ENCODE results near the gene CBX7. TPM values are rescaled to one million over a fixed set of nuclear protein-coding genes. Genes with fewer than 3 reads are reported as not detected.

The CBX7 gene
- total RNA-seq, 2 donors from 2014 or later: 4.9 to 11.1 TPM

GRCh38 chr22:39092111-39092862 lies 60.2 kb downstream of the CBX7 start:
- DNase-seq (ENCODE audit: low spot score) (no peak), ATAC-seq (peak; percentile 7 to 9)
- Mint-ChIP-seq H3K27me3 (no peaks in the 10 kb centered on the region), H3K36me3 (no peaks in the 10 kb centered on the region), H3K4me1 (ENCODE audit: low read depth in 2 of 2) (peaks cover 85 to 86% of the 10 kb centered on the region in 2 donors), H3K9me3 (no peaks in the 10 kb centered on the region), H3K4me3 (peak overlapping the region; percentile 84), H3K27ac (peak overlapping the region; percentile 95 to 98)

- Mint-ChIP-seq H3K36me3 (peaks cover 2% of the 10 kb centered on the region), H3K4me1 (ENCODE audit: low read depth in 2 of 2) (peaks cover 84 to 86% of the 10 kb centered on the region in 2 donors), H3K9me3 (no peaks in the 10 kb centered on the region), H3K4me3 (peak overlapping the region; percentile 84), H3K27ac (peak overlapping the region; percentile 95 to 98), H3K27me3 (no peaks in the 10 kb centered on the region)
- ATAC-seq: peak; percentile 0 to 2
- no peak for DNase-seq (ENCODE audit: low spot score)
Observed at GRCh38 chr22:39091126-39092081, 61.1 kb downstream of the CBX7 start.

- DNase-seq (ENCODE audit: low spot score): peak; percentile 98
- peak; percentile 86 to 88 for ATAC-seq
- Mint-ChIP-seq H3K27ac (peak overlapping the region; percentile 95 to 98), H3K9me3 (no peaks in the 10 kb centered on the region), H3K4me1 (ENCODE audit: low read depth in 2 of 2) (peaks cover 82 to 84% of the 10 kb centered on the region in 2 donors), H3K27me3 (no peaks in the 10 kb centered on the region), H3K4me3 (peak overlapping the region; percentile 84), H3K36me3 (peaks cover 5% of the 10 kb centered on the region)
Observed at GRCh38 chr22:39090426-39091064, 61.9 kb downstream of the CBX7 start.

GRCh38 chr22:39089928-39090327 lies 62.6 kb downstream of the CBX7 start:
- ATAC-seq (no peak), DNase-seq (ENCODE audit: low spot score) (no peak)
- peaks cover 80 to 83% of the 10 kb centered on the region in 2 donors for H3K4me1 Mint-ChIP-seq (ENCODE audit: low read depth in 2 of 2)
- H3K4me3 Mint-ChIP-seq: peak overlapping the region; percentile 84
- peaks cover 5% of the 10 kb centered on the region for H3K36me3 Mint-ChIP-seq
- H3K27ac Mint-ChIP-seq: peak overlapping the region; percentile 95 to 98
- no peaks in the 10 kb centered on the region for H3K27me3 Mint-ChIP-seq
- H3K9me3 Mint-ChIP-seq: no peaks in the 10 kb centered on the region

- Mint-ChIP-seq H3K4me3 (peak overlapping the region; percentile 33), H3K27me3 (no peaks in the 10 kb centered on the region), H3K27ac (peak overlapping the region; percentile 95 to 98), H3K4me1 (ENCODE audit: low read depth in 2 of 2) (peaks cover 71 to 76% of the 10 kb centered on the region in 2 donors), H3K9me3 (no peaks in the 10 kb centered on the region), H3K36me3 (peaks cover 5% of the 10 kb centered on the region)
- ATAC-seq: no peak
- no peak for DNase-seq (ENCODE audit: low spot score)
Observed at GRCh38 chr22:39088685-39089032, 63.8 kb downstream of the CBX7 start.

GRCh38 chr22:39087881-39088684 lies 64.4 kb downstream of the CBX7 start:
- Mint-ChIP-seq H3K36me3 (peaks cover 5% of the 10 kb centered on the region), H3K4me3 (peak overlapping the region; percentile 41)

GRCh38 chr22:39087098-39087497 lies 65.4 kb downstream of the CBX7 start:
- Mint-ChIP-seq H3K27me3 (no peaks in the 10 kb centered on the region), H3K4me3 (no peak overlapping the region), H3K36me3 (peaks cover 5% of the 10 kb centered on the region), H3K27ac (peak overlapping the region; percentile 95 to 98), H3K9me3 (no peaks in the 10 kb centered on the region), H3K4me1 (ENCODE audit: low read depth in 2 of 2) (peaks cover 71 to 72% of the 10 kb centered on the region in 2 donors)
- DNase-seq (ENCODE audit: low spot score) (no peak), ATAC-seq (no peak)

More at GRCh38 chr22:39087881-39088684, 64.4 kb downstream of the CBX7 start:
- no peak for ATAC-seq
- no peaks in the 10 kb centered on the region for H3K9me3 Mint-ChIP-seq
- no peak for DNase-seq (ENCODE audit: low spot score)
- peaks cover 73 to 75% of the 10 kb centered on the region in 2 donors for H3K4me1 Mint-ChIP-seq (ENCODE audit: low read depth in 2 of 2)
- no peaks in the 10 kb centered on the region for H3K27me3 Mint-ChIP-seq
- peak overlapping the region; percentile 95 to 98 for H3K27ac Mint-ChIP-seq

- DNase-seq (ENCODE audit: low spot score) (no peak), ATAC-seq (no peak)
- Mint-ChIP-seq H3K36me3 (peaks cover 9% of the 10 kb centered on the region), H3K4me1 (ENCODE audit: low read depth in 2 of 2) (peaks cover 71 to 72% of the 10 kb centered on the region in 2 donors), H3K9me3 (no peaks in the 10 kb centered on the region), H3K4me3 (no peak overlapping the region), H3K27me3 (no peaks in the 10 kb centered on the region), H3K27ac (peak overlapping the region; percentile 96 to 98)
Observed at GRCh38 chr22:39084666-39085065, 67.8 kb downstream of the CBX7 start.

DNA sequence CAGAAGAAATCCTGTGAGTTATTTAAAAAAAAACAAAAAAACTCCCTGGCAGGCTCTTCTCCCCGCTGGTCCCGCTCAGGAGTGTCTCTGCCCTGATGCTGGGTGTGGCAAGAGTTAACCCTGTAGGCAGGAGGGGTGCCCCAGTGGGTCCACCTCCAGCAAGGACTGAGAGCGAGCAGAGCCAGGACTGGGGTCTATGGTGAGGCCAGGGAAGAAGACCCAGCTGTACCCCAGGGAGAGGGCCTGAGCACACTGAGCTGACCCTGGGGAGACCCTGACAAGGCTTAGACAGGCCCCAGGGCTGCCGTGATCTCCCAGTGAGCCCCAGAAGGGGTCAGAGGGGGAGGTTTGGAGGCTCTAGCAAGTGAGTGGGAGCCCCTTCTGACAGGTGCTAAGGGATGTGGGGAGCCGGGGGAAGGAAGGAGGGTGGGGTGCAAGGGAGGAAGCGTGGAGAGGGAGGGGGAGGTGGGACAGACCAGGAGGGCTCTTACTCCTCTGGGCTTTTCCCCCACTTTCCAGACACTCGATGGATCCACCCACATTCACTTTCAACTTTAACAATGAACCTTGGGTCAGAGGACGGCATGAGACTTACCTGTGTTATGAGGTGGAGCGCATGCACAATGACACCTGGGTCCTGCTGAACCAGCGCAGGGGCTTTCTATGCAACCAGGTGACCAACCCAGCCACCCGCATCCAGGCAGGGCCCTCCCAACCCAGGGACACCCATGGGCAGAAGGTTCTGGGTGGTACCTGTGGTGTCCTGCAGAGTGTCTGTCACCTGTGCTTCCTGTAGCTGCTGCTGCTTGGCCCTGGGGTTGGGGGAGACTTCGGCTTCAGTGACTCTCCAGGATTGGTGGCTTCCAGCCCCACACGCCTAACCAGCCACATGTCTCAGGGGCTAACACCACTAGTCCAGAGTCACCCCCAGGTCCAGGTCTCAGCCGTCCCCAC lies 69.0 kb downstream of the CBX7 start:
- Mint-ChIP-seq H3K4me3 (peak overlapping the region; percentile 25), H3K4me1 (ENCODE audit: low read depth in 2 of 2) (peaks cover 60 to 64% of the 10 kb centered on the region in 2 donors), H3K36me3 (peaks cover 9% of the 10 kb centered on the region), H3K9me3 (no peaks in the 10 kb centered on the region), H3K27ac (peak overlapping the region; percentile 96 to 98), H3K27me3 (no peaks in the 10 kb centered on the region)
- ATAC-seq (peak in 1 of 2 donors; percentile 24), DNase-seq (ENCODE audit: low spot score) (no peak)

DNA sequence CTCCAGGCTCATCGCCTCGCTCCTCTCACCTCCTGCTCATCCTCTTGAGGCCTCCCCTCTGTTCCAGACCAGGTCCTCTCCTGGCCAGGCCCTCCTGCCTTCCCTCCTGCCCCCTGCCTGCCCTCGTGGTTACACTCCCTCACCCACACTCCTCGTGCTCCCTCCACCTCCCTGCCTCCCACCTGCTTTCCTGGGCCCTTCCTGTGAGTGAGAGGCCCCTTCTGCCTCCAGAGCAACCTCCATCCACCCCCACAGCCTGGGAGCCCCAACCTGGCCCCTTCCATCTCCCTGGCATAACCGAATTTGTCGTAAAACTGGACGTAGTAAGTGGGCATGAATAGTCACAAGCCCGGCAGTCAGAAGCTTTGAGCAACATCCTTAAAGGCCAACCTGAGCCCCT lies 70.9 kb downstream of the CBX7 start:
- ATAC-seq: no peak
- no peaks in the 10 kb centered on the region for H3K9me3 Mint-ChIP-seq
- no peaks in the 10 kb centered on the region for H3K27me3 Mint-ChIP-seq
- peaks cover 50 to 57% of the 10 kb centered on the region in 2 donors for H3K4me1 Mint-ChIP-seq (ENCODE audit: low read depth in 2 of 2)
- H3K27ac Mint-ChIP-seq: peak overlapping the region; percentile 96 to 98
- peaks cover 16% of the 10 kb centered on the region for H3K36me3 Mint-ChIP-seq
- no peak for DNase-seq (ENCODE audit: low spot score)
- peak overlapping the region; percentile 89 for H3K4me3 Mint-ChIP-seq

GRCh38 chr22:39081016-39081415 lies 71.5 kb downstream of the CBX7 start:
- ATAC-seq: no peak
- H3K36me3 Mint-ChIP-seq: peaks cover 10% of the 10 kb centered on the region
- H3K27ac Mint-ChIP-seq: peak overlapping the region; percentile 96 to 98
- no peak for DNase-seq (ENCODE audit: low spot score)
- H3K4me3 Mint-ChIP-seq: peak overlapping the region; percentile 89
- H3K4me1 Mint-ChIP-seq (ENCODE audit: low read depth in 2 of 2): peaks cover 51 to 52% of the 10 kb centered on the region in 2 donors
- no peaks in the 10 kb centered on the region for H3K27me3 Mint-ChIP-seq
- H3K9me3 Mint-ChIP-seq: no peaks in the 10 kb centered on the region

All from natural killer cell treated with Interleukin-12 subunit alpha and Interleukin-12 subunit beta and Interleukin-15 and Interleukin-18, amount 100 ng/mL, for 72 hours (primary cell).